A673 (cell line): Measurements from ENCODE around the gene CT45A10.
"Not testable (repeated sequence)": the region's sequence is repeated elsewhere in the genome, so short reads cannot be mapped to it uniquely, and the experiment has no call there.

Experiments used
- CTCF ChIP-seq: fragments of 300-800, 200-600 bp; sonication (generic); conservative IDR thresholded peaks from 2 replicates; pipeline ENCODE4 v1.5.1; 2017; ENCODE audit warnings: low read depth, mild to moderate bottlenecking, antibody characterized with exemption, low read length, moderate library complexity, mixed read lengths
- EZH2 ChIP-seq: fragments of 200-600 bp; sonication (generic); IDR thresholded peaks from 2 replicates; pipeline ENCODE4 v1.6.1; 2017; ENCODE audit warnings: borderline replicate concordance, low read depth, mild to moderate bottlenecking, mixed read lengths, antibody characterized with exemption, low read length; ENCODE audit not compliant: poor library complexity, severe bottlenecking

- TF ChIP-seq CTCF, EZH2: not testable (repeated sequence)
Observed at GRCh38 chrX:135871712-135872111, 21.5 kb downstream of the CT45A10 start, which contains the start of gene CT45A9.
